Astrocyte (in vitro differentiated cells and primary cell): ENCODE results near the gene CTTN. TPM values are rescaled to one million over a fixed set of nuclear protein-coding genes. Genes with fewer than 3 reads are reported as not detected.
"Not testable (repeated sequence)": the region's sequence is repeated elsewhere in the genome, so short reads cannot be mapped to it uniquely, and the experiment has no call there.

Experiments
- DNase-seq: peaks from one replicate; pipeline ENCODE4 v3.0.0-alpha.2; 2010; ENCODE audit warnings: low read depth
- FAIRE-seq: peaks from 2 replicates; lab custom pipeline; 2011; peaks lifted over from hg19 to GRCh38; lab: Jason Lieb, UNC
- H2AFZ ChIP-seq: 2 replicates; pipeline ENCODE4 v1.6.0; 2012; ENCODE audit warnings: low read depth, low read length, inconsistent platforms
- H3K27ac ChIP-seq: 2 replicates; pipeline ENCODE4 v1.5.1; 2011; ENCODE audit warnings: low read depth, low read length, inconsistent platforms
- H3K27me3 ChIP-seq: 2 replicates; pipeline ENCODE4 v1.6.0; 2011; ENCODE audit warnings: low read length, inconsistent platforms; ENCODE audit not compliant: insufficient read depth
- H3K36me3 ChIP-seq: 2 replicates; pipeline ENCODE4 v1.5.1; 2011; ENCODE audit warnings: low read length, inconsistent platforms; ENCODE audit not compliant: insufficient read depth
- H3K4me1 ChIP-seq: 2 replicates; pipeline ENCODE4 v1.5.1; 2011; ENCODE audit warnings: low read length, inconsistent platforms; ENCODE audit not compliant: insufficient read depth
- H3K4me2 ChIP-seq: 2 replicates; pipeline ENCODE4 v1.6.0; 2012; ENCODE audit warnings: low read length, inconsistent platforms
- H3K4me3 ChIP-seq: 2 replicates; pipeline ENCODE4 v1.5.1; 2011; ENCODE audit warnings: low read depth, mild to moderate bottlenecking, low read length, inconsistent platforms; ENCODE audit not compliant: insufficient read depth
- H3K79me2 ChIP-seq: 2 replicates; pipeline ENCODE4 v1.6.0; 2012; ENCODE audit warnings: mild to moderate bottlenecking, low read length, inconsistent platforms; ENCODE audit not compliant: insufficient read depth
- H3K9ac ChIP-seq: 2 replicates; pipeline ENCODE4 v1.6.0; 2012; ENCODE audit warnings: mild to moderate bottlenecking, low read length, inconsistent platforms
- H3K9me3 ChIP-seq: 2 replicates; pipeline ENCODE4 v1.5.1; 2012; ENCODE audit warnings: low read depth, mild to moderate bottlenecking, low read length, inconsistent platforms; ENCODE audit not compliant: insufficient read depth
- H4K20me1 ChIP-seq: 2 replicates; pipeline ENCODE4 v1.6.0; 2012; ENCODE audit warnings: low read length, inconsistent platforms; ENCODE audit not compliant: insufficient read depth
- H3K27ac Mint-ChIP-seq: one replicate; pipeline ENCODE4 v1.8.0; 2021; ENCODE audit warnings: mild to moderate bottlenecking, mixed read lengths; ENCODE audit not compliant: unreplicated experiment
- H3K27me3 Mint-ChIP-seq: one replicate; pipeline ENCODE4 v1.8.0; 2021; ENCODE audit warnings: low read depth, mixed read lengths; ENCODE audit not compliant: unreplicated experiment
- H3K36me3 Mint-ChIP-seq: one replicate; pipeline ENCODE4 v1.8.0; 2021; ENCODE audit warnings: low read depth, mixed read lengths; ENCODE audit not compliant: unreplicated experiment
- H3K4me1 Mint-ChIP-seq: one replicate; pipeline ENCODE4 v1.8.0; 2021; ENCODE audit warnings: low read depth, mixed read lengths; ENCODE audit not compliant: unreplicated experiment
- H3K4me3 Mint-ChIP-seq: one replicate; pipeline ENCODE4 v1.8.0; 2021; ENCODE audit warnings: mild to moderate bottlenecking, moderate library complexity, mixed read lengths; ENCODE audit not compliant: unreplicated experiment
- H3K9me3 Mint-ChIP-seq: one replicate; pipeline ENCODE4 v1.8.0; 2021; ENCODE audit warnings: mild to moderate bottlenecking, mixed read lengths; ENCODE audit not compliant: unreplicated experiment
- EZH2 ChIP-seq: IDR thresholded peaks from 2 replicates; pipeline ENCODE4 v1.6.1; 2012; ENCODE audit warnings: mild to moderate bottlenecking, low read length, inconsistent platforms; ENCODE audit not compliant: insufficient read depth
- total RNA-seq: library from RNA; stranded (reverse); gene quantifications from 2 replicates; pipeline ENCODE4 v1.2.1, GENCODE V29; 2021
- TF ChIP-seq, protein P1 (sequence below): IDR thresholded peaks from 2 replicates; pipeline ENCODE4 v1.5.1; 2011; ENCODE audit warnings: low read depth, mild to moderate bottlenecking, inconsistent platforms, low read length, moderate library complexity; ENCODE audit not compliant: insufficient read depth

Gene CTTN
- total RNA-seq, 1 donor from 2014 or later: 344 TPM

DNA sequence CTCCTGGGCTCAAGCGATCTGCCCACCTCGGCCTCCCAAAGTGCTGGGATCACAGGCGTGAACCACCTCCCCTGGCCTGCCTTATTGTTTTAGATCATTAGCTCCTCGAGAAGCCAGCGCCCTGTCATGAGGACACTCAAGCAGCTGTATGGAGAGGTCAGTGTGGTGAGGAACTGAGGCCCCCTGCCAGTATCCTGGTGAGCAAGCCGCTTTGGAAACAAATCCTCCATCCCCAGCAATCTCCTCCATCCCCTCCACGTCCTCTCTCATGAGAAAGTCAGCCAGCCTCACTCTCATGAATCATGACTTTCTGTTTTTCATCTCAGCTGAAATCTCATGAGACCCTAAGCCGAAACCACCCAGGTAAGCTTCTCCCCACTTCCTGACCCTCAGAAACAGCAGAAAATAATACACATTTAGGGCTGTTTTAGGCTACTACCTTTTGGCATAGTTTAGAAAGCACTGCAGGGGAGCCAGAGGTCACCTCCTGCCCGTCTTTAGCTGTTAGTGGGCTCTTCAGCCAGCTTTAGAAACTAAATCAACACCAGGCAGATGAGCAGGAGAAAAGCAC lies 56.0 kb downstream of the CTTN start:
- DNase-seq (no peak), FAIRE-seq (no peak)
- Histone ChIP-seq H2AFZ (peak overlapping the region; percentile 41), H3K4me1 (peaks cover 3% of the 10 kb centered on the region), H3K4me3 (no peak overlapping the region), H3K4me2 (peak overlapping the region; percentile 41), H3K9ac (peak overlapping the region; percentile 24), H3K9me3 (peaks cover 7% of the 10 kb centered on the region), H3K79me2 (no peaks in the 10 kb centered on the region), H3K36me3 (no peaks in the 10 kb centered on the region), H3K27me3 (no peaks in the 10 kb centered on the region), H4K20me1 (no peaks in the 10 kb centered on the region), H3K27ac (peak overlapping the region; percentile 26)
- Mint-ChIP-seq H3K36me3 (peaks cover 4% of the 10 kb centered on the region), H3K9me3 (peaks cover 5% of the 10 kb centered on the region), H3K27ac (no peak overlapping the region), H3K27me3 (peaks cover 3% of the 10 kb centered on the region), H3K4me3 (no peak overlapping the region), H3K4me1 (no peaks in the 10 kb centered on the region)
- TF ChIP-seq EZH2: no peak
- TF ChIP-seq, protein P1, sequence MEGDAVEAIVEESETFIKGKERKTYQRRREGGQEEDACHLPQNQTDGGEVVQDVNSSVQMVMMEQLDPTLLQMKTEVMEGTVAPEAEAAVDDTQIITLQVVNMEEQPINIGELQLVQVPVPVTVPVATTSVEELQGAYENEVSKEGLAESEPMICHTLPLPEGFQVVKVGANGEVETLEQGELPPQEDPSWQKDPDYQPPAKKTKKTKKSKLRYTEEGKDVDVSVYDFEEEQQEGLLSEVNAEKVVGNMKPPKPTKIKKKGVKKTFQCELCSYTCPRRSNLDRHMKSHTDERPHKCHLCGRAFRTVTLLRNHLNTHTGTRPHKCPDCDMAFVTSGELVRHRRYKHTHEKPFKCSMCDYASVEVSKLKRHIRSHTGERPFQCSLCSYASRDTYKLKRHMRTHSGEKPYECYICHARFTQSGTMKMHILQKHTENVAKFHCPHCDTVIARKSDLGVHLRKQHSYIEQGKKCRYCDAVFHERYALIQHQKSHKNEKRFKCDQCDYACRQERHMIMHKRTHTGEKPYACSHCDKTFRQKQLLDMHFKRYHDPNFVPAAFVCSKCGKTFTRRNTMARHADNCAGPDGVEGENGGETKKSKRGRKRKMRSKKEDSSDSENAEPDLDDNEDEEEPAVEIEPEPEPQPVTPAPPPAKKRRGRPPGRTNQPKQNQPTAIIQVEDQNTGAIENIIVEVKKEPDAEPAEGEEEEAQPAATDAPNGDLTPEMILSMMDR: no peak

GRCh38 chr11:70454811-70455210 lies 56.5 kb downstream of the CTTN start:
- H3K4me1 Mint-ChIP-seq, H3K4me1 ChIP-seq, H3K27ac ChIP-seq, H3K9me3 ChIP-seq, FAIRE-seq, H4K20me1 ChIP-seq, H3K27ac Mint-ChIP-seq, H3K36me3 Mint-ChIP-seq, H3K27me3 ChIP-seq, H3K4me3 Mint-ChIP-seq, DNase-seq, H2AFZ ChIP-seq, H3K4me3 ChIP-seq, H3K79me2 ChIP-seq, H3K27me3 Mint-ChIP-seq, H3K36me3 ChIP-seq, H3K9me3 Mint-ChIP-seq, H3K4me2 ChIP-seq: not testable (repeated sequence)
- peak overlapping the region; percentile 24 for H3K9ac ChIP-seq

DNA sequence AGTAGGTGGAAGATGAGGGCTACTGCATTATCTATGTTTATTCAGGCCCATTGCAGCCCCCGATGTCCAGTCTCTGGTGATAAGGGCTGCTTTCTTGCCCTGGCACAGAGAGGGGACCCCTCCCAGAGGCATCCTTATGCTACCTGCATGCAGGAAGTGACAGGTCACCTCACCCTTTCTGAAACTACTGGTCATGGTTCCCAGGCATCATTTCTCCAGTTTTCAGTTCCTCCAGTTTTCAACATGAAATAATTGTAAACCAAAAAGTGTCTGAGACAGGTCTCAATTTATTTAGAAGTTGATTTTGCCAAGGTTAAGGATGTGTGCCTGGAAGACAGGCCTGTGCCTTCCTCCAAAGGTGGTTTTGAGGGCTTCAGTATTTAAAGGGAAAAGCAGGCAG lies 57.0 kb downstream of the CTTN start:
- no peaks in the 10 kb centered on the region for H3K4me1 Mint-ChIP-seq
- DNase-seq: no peak
- H3K4me3 Mint-ChIP-seq: no peak overlapping the region

More for the DNA sequence above, 57.0 kb downstream of the CTTN start:
- H3K79me2 ChIP-seq: no peaks in the 10 kb centered on the region
- H3K36me3 ChIP-seq: no peaks in the 10 kb centered on the region
- H3K4me2 ChIP-seq: no peak overlapping the region
- peaks cover under 1% of the 10 kb centered on the region for H3K9me3 Mint-ChIP-seq
- peaks cover 4% of the 10 kb centered on the region for H3K36me3 Mint-ChIP-seq
- TF ChIP-seq EZH2: no peak
- TF ChIP-seq, protein P1: no peak
- H3K27me3 ChIP-seq: no peaks in the 10 kb centered on the region
- H3K27me3 Mint-ChIP-seq: peaks cover 6% of the 10 kb centered on the region
- H3K27ac ChIP-seq: no peak overlapping the region
- no peak overlapping the region for H3K9ac ChIP-seq
- H3K27ac Mint-ChIP-seq: peak overlapping the region; percentile 3
- H3K4me3 ChIP-seq: no peak overlapping the region
- no peaks in the 10 kb centered on the region for H4K20me1 ChIP-seq
- no peak overlapping the region for H2AFZ ChIP-seq
- FAIRE-seq: no peak
- H3K4me1 ChIP-seq: peaks cover 3% of the 10 kb centered on the region
- peaks cover 3% of the 10 kb centered on the region for H3K9me3 ChIP-seq
